Measurements from ENCODE around the gene QSER1. TPM values are rescaled to one million over a fixed set of nuclear protein-coding genes. Genes with fewer than 3 reads are reported as not detected.
"Not testable (repeated sequence)": the region's sequence is repeated elsewhere in the genome, so short reads cannot be mapped to it uniquely, and the experiment has no call there.

The QSER1 gene
- total RNA-seq, 1 donor from 2014 or later = 15.1 TPM

DNA sequence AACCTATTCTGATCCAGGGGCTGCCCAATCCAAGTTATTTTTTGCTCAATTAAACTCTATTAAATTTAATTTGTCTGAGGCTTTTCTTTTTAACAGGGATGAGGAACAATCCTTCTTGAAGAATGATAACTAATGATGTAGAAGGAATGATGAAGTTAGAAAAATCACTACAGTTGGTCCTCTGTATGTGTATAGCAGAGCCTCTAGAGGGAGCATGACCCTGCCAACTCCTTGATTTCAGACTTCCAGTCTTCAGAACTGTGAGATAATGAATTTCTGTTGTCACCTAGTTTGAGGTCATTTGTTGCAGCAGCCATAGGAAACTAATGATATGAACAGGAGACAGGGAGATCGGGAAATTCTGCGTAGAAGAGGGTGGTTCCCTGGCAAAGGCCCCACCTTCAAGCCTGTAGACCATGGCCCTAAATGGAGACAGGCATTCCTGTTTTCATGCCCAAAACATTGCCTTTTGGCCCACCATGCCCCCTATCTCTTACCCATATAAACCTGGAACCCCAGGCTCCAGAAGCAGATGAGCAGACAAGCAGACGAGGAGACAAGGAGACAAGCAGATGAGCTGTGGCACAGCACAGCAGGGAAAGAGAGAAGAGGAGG, 7.7 kb upstream of the QSER1 start:
- ATAC-seq (ENCODE audit: low read depth) (no peak), DNase-seq (no peak)
- CTCF ChIA-PET = no interaction called here
- intact Hi-C loops (cut with micrococcal nuclease) = loop anchor here (1.0 kb wide), 1 partner anchor 180 kb away; no protein-coding TSS in a partner anchor
- POLR2A ChIA-PET = no interaction called here
- Mint-ChIP-seq H3K4me1 (no peaks in the 10 kb centered on the region), H3K36me3 (ENCODE audit: low read depth) (no peaks in the 10 kb centered on the region), H3K9me3 (no peaks in the 10 kb centered on the region), H3K27ac (no peak overlapping the region), H3K27me3 (no peaks in the 10 kb centered on the region), H3K4me3 (no peak overlapping the region)
- TF ChIP-seq, protein P1, sequence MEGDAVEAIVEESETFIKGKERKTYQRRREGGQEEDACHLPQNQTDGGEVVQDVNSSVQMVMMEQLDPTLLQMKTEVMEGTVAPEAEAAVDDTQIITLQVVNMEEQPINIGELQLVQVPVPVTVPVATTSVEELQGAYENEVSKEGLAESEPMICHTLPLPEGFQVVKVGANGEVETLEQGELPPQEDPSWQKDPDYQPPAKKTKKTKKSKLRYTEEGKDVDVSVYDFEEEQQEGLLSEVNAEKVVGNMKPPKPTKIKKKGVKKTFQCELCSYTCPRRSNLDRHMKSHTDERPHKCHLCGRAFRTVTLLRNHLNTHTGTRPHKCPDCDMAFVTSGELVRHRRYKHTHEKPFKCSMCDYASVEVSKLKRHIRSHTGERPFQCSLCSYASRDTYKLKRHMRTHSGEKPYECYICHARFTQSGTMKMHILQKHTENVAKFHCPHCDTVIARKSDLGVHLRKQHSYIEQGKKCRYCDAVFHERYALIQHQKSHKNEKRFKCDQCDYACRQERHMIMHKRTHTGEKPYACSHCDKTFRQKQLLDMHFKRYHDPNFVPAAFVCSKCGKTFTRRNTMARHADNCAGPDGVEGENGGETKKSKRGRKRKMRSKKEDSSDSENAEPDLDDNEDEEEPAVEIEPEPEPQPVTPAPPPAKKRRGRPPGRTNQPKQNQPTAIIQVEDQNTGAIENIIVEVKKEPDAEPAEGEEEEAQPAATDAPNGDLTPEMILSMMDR (IDR thresholded peaks at IDR 0.05) = no peak

DNA sequence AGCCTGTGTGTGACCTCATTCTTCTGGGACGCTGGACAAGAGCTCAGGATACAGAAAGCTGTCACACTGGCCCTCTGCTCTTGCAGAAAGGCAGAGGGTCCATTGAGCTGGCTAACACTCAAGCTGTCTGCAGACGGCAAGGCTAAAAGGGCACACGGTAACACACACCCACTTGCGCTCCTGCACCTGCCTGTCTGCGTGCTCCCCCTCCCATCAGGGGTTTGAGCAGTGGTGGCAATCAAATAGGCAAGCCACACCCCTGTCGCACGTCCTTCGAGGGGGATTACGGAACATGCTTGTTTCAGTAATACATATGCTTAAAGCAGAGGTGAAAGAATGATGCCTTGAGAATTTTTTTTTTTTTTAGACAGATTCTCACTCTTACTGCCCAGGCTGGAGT, 7.1 kb upstream of the QSER1 start:
- H3K4me1 Mint-ChIP-seq = no peaks in the 10 kb centered on the region
- POLR2A ChIA-PET = no interaction called here
- DNase-seq (no peak), ATAC-seq (ENCODE audit: low read depth) (no peak)
- H3K27me3 Mint-ChIP-seq = no peaks in the 10 kb centered on the region
- no peaks in the 10 kb centered on the region for H3K9me3 Mint-ChIP-seq
- H3K36me3 Mint-ChIP-seq (ENCODE audit: low read depth) = no peaks in the 10 kb centered on the region
- intact Hi-C loops (cut with micrococcal nuclease) = no loop called here
- CTCF ChIA-PET = no interaction called here
- H3K27ac Mint-ChIP-seq = no peak overlapping the region
- H3K4me3 Mint-ChIP-seq = no peak overlapping the region
- TF ChIP-seq, protein P1 (IDR thresholded peaks at IDR 0.05) = no peak

DNA sequence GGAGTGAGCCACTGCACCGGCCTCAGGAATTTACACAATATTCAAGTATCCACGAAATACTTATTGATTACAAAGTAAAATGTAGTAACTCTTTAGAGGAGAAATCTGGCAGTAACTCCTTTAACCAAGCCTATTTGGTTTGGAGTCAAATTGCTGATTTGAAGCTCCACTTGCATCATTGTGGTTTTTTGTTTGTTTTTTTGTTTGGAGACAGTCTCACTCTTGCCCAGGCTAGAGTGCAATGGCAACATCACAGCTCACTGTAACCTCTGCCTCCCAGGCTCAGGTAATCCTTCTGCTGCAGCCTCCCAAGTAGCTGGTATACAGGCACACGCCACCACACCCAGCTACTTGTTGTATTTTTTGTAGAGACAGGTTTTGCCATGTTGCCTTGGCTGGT, 6.4 kb upstream of the QSER1 start:
- intact Hi-C loops (cut with micrococcal nuclease) = no loop called here
- ChIA-PET POLR2A (no interaction called here), CTCF (no interaction called here)
- ATAC-seq (ENCODE audit: low read depth) (no peak), DNase-seq (no peak)
- TF ChIP-seq, protein P1 (IDR thresholded peaks at IDR 0.05) = no peak
- Mint-ChIP-seq H3K36me3 (ENCODE audit: low read depth) (no peaks in the 10 kb centered on the region), H3K9me3 (no peaks in the 10 kb centered on the region), H3K27me3 (no peaks in the 10 kb centered on the region), H3K4me3 (no peak overlapping the region), H3K4me1 (no peaks in the 10 kb centered on the region), H3K27ac (no peak overlapping the region)

DNA sequence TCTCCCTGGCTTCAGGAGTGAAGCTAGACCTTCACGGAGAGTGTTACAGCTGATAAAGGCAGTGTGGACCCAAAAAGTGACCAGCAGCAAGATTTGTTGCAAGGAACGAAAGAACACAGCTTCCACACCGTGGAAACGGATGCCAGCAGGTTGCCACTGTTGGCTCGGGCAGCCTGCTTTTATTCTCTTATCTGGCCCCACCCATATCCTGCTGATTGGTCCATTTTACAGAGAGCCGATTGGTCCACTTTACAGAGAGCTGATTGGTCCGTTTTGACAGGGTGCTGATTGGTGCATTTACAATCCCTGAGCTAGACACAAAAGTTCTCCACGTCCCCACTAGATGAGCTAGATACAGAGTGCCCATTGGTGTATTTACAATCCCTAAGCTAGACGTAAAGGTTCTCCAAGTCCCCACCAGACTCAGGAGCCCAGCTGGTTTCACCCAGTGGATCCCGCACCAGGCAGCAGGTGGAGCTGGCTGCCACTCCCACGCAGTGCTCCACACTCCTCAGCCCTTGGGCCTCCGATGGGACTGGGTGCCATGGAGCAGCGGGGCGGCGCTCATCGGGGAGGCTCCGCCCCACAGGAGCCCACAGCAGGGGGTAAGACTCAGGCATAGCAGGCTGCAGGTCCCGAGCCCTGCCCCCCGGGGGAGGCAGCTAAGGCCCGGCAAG, 4.8 kb upstream of the QSER1 start:
- H3K9me3 Mint-ChIP-seq; DNase-seq; H3K36me3 Mint-ChIP-seq (ENCODE audit: low read depth); H3K27me3 Mint-ChIP-seq; H3K27ac Mint-ChIP-seq; H3K4me3 Mint-ChIP-seq; POLR2A ChIA-PET; intact Hi-C loops (cut with micrococcal nuclease); ATAC-seq (ENCODE audit: low read depth): not testable (repeated sequence)
- CTCF ChIA-PET = interaction anchor here (0.8 kb wide), 1 partner anchor 9 kb away, joined by 3 read pairs; no protein-coding TSS in a partner anchor
- H3K4me1 Mint-ChIP-seq = peaks cover 10% of the 10 kb centered on the region

DNA sequence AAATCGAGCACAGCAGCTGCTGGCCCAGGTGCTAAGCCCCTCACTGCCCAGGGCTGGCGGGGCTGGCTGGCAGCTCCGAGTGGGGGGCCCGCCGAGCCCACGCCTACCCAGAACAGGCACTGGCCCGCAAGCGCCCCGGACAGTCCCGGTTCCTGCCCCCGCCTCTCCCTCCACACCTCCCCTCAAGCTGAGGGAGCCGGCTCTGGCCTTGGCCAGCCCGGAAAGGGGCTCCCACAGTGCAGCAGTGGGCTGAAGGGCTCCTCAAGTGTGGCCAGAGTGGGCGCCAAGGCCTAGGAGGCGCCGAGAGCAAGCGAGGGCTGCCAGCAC, 4.3 kb upstream of the QSER1 start:
- H3K9me3 Mint-ChIP-seq; H3K36me3 Mint-ChIP-seq (ENCODE audit: low read depth); DNase-seq; intact Hi-C loops (cut with micrococcal nuclease); H3K27me3 Mint-ChIP-seq; H3K27ac Mint-ChIP-seq; CTCF ChIA-PET; H3K4me3 Mint-ChIP-seq; ATAC-seq (ENCODE audit: low read depth): not testable (repeated sequence)
- peaks cover 10% of the 10 kb centered on the region for H3K4me1 Mint-ChIP-seq
- POLR2A ChIA-PET = interaction anchor here (0.7 kb wide), 1 partner anchor 13 kb away, joined by 5 read pairs; no protein-coding TSS in a partner anchor

DNA sequence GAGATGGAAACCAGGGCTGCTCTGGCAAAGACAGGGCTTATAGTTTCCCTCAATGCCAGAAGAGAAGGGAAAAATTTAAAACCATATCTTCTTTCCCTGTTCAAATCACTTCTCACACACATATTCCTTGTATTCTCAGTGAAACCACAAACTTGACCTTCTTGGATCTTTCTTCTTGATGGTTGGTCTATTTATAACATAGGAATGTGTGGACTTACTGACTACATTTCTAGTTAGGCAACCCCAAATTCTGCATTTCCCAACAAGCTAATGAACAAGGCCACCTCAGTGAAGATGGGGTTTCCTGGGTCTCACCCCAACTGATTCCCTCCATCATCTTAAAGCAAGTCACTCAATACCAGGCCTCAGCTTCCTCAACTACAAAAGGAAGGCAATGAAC, 3.8 kb upstream of the QSER1 start:
- TF ChIP-seq, protein P1 (IDR thresholded peaks at IDR 0.05) = no peak
- POLR2A ChIA-PET = interaction anchor here (0.7 kb wide), 1 partner anchor 12 kb away, joined by 5 read pairs; no protein-coding TSS in a partner anchor
- Mint-ChIP-seq H3K9me3 (no peaks in the 10 kb centered on the region), H3K4me3 (no peak overlapping the region), H3K36me3 (ENCODE audit: low read depth) (peaks cover 3% of the 10 kb centered on the region), H3K27me3 (no peaks in the 10 kb centered on the region), H3K4me1 (peaks cover 13% of the 10 kb centered on the region), H3K27ac (no peak overlapping the region)
- no peak for ATAC-seq (ENCODE audit: low read depth)
- DNase-seq = no peak
- intact Hi-C loops (cut with micrococcal nuclease) = no loop called here
- CTCF ChIA-PET = no interaction called here

Measured in activated B cell treated with CpG ODN at 0.5 μM for 24 hours (primary cell).